SK-N-SH (cell line): ENCODE measurements around the gene MPPED2. TPM values are rescaled to one million over a fixed set of nuclear protein-coding genes. Genes with fewer than 3 reads are reported as not detected.

Source experiments
- CTCF ChIA-PET: fragments of 300-600, 350-600 bp; formaldehyde crosslinking; extraction: SDS; loops from one replicate; lab custom pipeline; 2021; lab: Yijun Ruan, JAX
- POLR2A ChIA-PET: fragments of 350-600 bp; sonication (Branson Sonifier 250); formaldehyde crosslinking; extraction: SDS; loops from one replicate; lab custom pipeline; 2020; ENCODE audit warnings: antibody characterized with exemption, inconsistent platforms; lab: Yijun Ruan, JAX
- DNase-seq: peaks from one replicate; pipeline ENCODE4 v3.0.0; 2012
- H2AFZ ChIP-seq: fragments of 200-600 bp; sonication (generic); 2 replicates; pipeline ENCODE4 v1.8.1; 2016; ENCODE audit warnings: antibody characterized with exemption, mild to moderate bottlenecking, low read depth
- H3F3A ChIP-seq: fragments of 200-600 bp; sonication (generic); replicated peaks from 2 replicates; pipeline ENCODE3; 2016; ENCODE audit warnings: antibody characterized with exemption, mild to moderate bottlenecking; ENCODE audit not compliant: insufficient read depth
- H3K27ac ChIP-seq, 2 experiments: fragments of 200-500 bp in 1 of 2; fragments of 200-600 bp in 1 of 2; sonication (Bioruptor generic) in 1 of 2; sonication (generic), shearing (Covaris generic) in 1 of 2; 2 replicates each; pipeline versions ENCODE4 v1.5.1 to v1.6.1; 2014 to 2016; ENCODE audit warnings: low read depth in 2 of 2, inconsistent platforms in 1 of 2, low read length in 1 of 2, mild to moderate bottlenecking in 1 of 2, mixed read lengths in 1 of 2
- H3K27me3 ChIP-seq: fragments of 200-600 bp; sonication (generic), shearing (Covaris generic); 2 replicates; pipeline ENCODE4 v1.6.1; 2016; ENCODE audit warnings: mixed run types; ENCODE audit not compliant: insufficient read depth
- H3K36me3 ChIP-seq, 2 experiments: fragments of 200-500 bp in 1 of 2; fragments of 200-600 bp in 1 of 2; sonication (Bioruptor generic) in 1 of 2; sonication (generic) in 1 of 2; replicated peaks in 1 of 2; 2 replicates each; pipeline versions ENCODE3 to v1.5.1; 2014 to 2016; ENCODE audit warnings: low read length in 1 of 2, mild to moderate bottlenecking in 1 of 2; ENCODE audit not compliant: insufficient read depth in 2 of 2, control insufficient read depth in 1 of 2
- H3K4me1 ChIP-seq, 2 experiments: fragments of 200-500 bp in 1 of 2; fragments of 200-600 bp in 1 of 2; sonication (Bioruptor generic) in 1 of 2; sonication (generic), shearing (Covaris generic) in 1 of 2; 2 replicates each; pipeline versions ENCODE4 v1.5.1 to v1.6.1; 2014 to 2016; ENCODE audit warnings: low read depth in 1 of 2, low read length in 1 of 2, mixed run types in 1 of 2; ENCODE audit not compliant: insufficient read depth in 2 of 2, control insufficient read depth in 1 of 2
- H3K4me2 ChIP-seq: fragments of 200-600 bp; sonication (generic), shearing (Covaris generic); 2 replicates; pipeline ENCODE4 v1.6.1; 2017; ENCODE audit warnings: mixed run types
- H3K4me3 ChIP-seq, 2 experiments: fragments of 200-500 bp in 1 of 2; fragments of 200-600 bp in 1 of 2; sonication (Bioruptor generic) in 1 of 2; sonication (generic), shearing (Covaris generic) in 1 of 2; 2 replicates each; pipeline versions ENCODE4 v1.5.1 to v1.8.1; 2014 to 2016; ENCODE audit warnings: low read depth in 2 of 2, inconsistent platforms in 1 of 2, low read length in 1 of 2, mild to moderate bottlenecking in 1 of 2, mixed read lengths in 1 of 2, moderate library complexity in 1 of 2
- H3K79me2 ChIP-seq: fragments of 200-600 bp; sonication (generic); 2 replicates; pipeline ENCODE4 v1.8.1; 2017; ENCODE audit warnings: mild to moderate bottlenecking; ENCODE audit not compliant: insufficient read depth
- H3K9ac ChIP-seq: fragments of 200-600 bp; sonication (generic); 2 replicates; pipeline ENCODE4 v1.6.1; 2017; ENCODE audit warnings: mixed run types
- H3K9me2 ChIP-seq: fragments of 200-600 bp; sonication (generic); 2 replicates; pipeline ENCODE4 v1.6.1; 2017; ENCODE audit warnings: mixed run types
- H3K9me3 ChIP-seq: fragments of 200-600 bp; sonication (generic); 2 replicates; pipeline ENCODE4 v1.6.1; 2017; ENCODE audit warnings: mixed run types, mild to moderate bottlenecking, moderate library complexity
- H4K20me1 ChIP-seq: fragments of 200-600 bp; sonication (generic); 2 replicates; pipeline ENCODE4 v1.6.1; 2017; ENCODE audit warnings: mild to moderate bottlenecking, mixed run types; ENCODE audit not compliant: insufficient read depth
- ELF1 ChIP-seq: IDR thresholded peaks from 2 replicates; pipeline ENCODE4 v1.4.0; 2012
- FOSL2 ChIP-seq: IDR thresholded peaks from 2 replicates; pipeline ENCODE4 v1.4.0; 2012; ENCODE audit warnings: low read depth, mild to moderate bottlenecking, moderate library complexity, borderline replicate concordance
- FOXJ3 ChIP-seq: sonication (generic); formaldehyde crosslinking; IDR thresholded peaks from 2 replicates; pipeline ENCODE4 v1.5.1; 2020; ENCODE audit warnings: mild to moderate bottlenecking, missing genetic modification reagents
- FOXM1 ChIP-seq: IDR thresholded peaks from 2 replicates; pipeline ENCODE4 v1.4.0; 2012; ENCODE audit warnings: low read depth, mild to moderate bottlenecking
- GABPA ChIP-seq: IDR thresholded peaks from 2 replicates; pipeline ENCODE4 v1.4.0; 2012; ENCODE audit warnings: low read depth, mild to moderate bottlenecking
- MEF2A ChIP-seq: IDR thresholded peaks from 2 replicates; pipeline ENCODE4 v1.4.0; 2012; ENCODE audit warnings: low read depth, borderline replicate concordance
- MXI1 ChIP-seq: IDR thresholded peaks from 2 replicates; pipeline ENCODE4 v1.6.1; 2012; ENCODE audit warnings: mild to moderate bottlenecking, low read depth, low read length, improper control_type of control experiment
- NFIC ChIP-seq: IDR thresholded peaks from 2 replicates; pipeline ENCODE4 v1.4.0; 2012; ENCODE audit warnings: borderline replicate concordance
- NRF1 ChIP-seq: IDR thresholded peaks from 2 replicates; pipeline ENCODE4 v1.6.1; 2012; ENCODE audit warnings: low read depth, mild to moderate bottlenecking, low read length
- REST ChIP-seq: IDR thresholded peaks from 2 replicates; pipeline ENCODE4 v1.6.1; 2012; ENCODE audit warnings: mild to moderate bottlenecking, low read depth, low read length, moderate library complexity
- RXRA ChIP-seq: IDR thresholded peaks from 2 replicates; pipeline ENCODE4 v1.4.0; 2012; ENCODE audit warnings: low read depth, mild to moderate bottlenecking, borderline replicate concordance
- SMC3 ChIP-seq: IDR thresholded peaks from 2 replicates; pipeline ENCODE4 v1.6.1; 2012; ENCODE audit warnings: low read depth, low read length, improper control_type of control experiment
- TAF1 ChIP-seq: IDR thresholded peaks from 2 replicates; pipeline ENCODE4 v1.6.1; 2012; ENCODE audit warnings: low read depth, mild to moderate bottlenecking, low read length, moderate library complexity, borderline replicate concordance
- TEAD4 ChIP-seq: IDR thresholded peaks from 2 replicates; pipeline ENCODE4 v1.4.0; 2012; ENCODE audit warnings: mild to moderate bottlenecking, borderline replicate concordance; ENCODE audit not compliant: insufficient read depth
- WGBS: methylation state at CpG from one replicate; pipeline ENCODE4 v1.1.6; 2017; ENCODE audit warnings: low lambda C conversion rate; 5-methylcytosine and 5-hydroxymethylcytosine counted together
- polyA plus RNA-seq, 3 experiments: library from polyadenylated mRNA; depleted of rRNA; stranded (reverse); fragments of >200 nt; gene quantifications; 2 replicates each; pipeline ENCODE4 v1.2.3, GENCODE V29; 2012
- TF ChIP-seq, protein P1 (sequence below): fragments of 150-350 bp; IDR thresholded peaks from 2 replicates; pipeline ENCODE4 v1.6.1; 2017; ENCODE audit warnings: antibody characterized with exemption, low read length, low read depth, borderline replicate concordance
- TF ChIP-seq, protein P2 (sequence below): IDR thresholded peaks from 2 replicates; pipeline ENCODE4 v1.4.0; 2012; ENCODE audit warnings: low read depth, borderline replicate concordance

The MPPED2 gene
- polyA plus RNA-seq, 1 of the 3 experiments (the other 2 are of a cell fraction) = 0.05 TPM

DNA sequence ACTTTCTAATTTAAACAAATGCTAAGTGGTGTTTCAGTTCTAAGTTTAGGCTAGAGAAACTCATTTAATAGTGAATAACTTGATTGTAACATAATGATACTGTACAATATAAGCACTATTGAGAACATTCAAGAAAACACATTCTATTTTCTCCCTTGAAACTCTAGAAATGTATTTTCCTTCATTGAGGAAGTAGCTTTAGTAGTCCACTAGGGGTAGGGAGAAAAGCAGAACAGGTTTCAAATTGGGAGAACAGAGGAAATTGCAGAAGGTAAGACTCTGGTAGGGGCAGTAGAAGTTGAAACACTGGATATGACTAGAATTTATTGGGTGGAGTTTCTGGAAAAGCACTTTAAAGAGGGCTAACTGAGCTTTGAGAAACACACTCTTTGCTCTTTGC, 31.6 kb upstream of the MPPED2 start:
- Histone ChIP-seq H3K36me3 (no peaks in the 10 kb centered on the region), H3K27ac (no peak overlapping the region), H3K9me3 (no peaks in the 10 kb centered on the region), H3K79me2 (no peaks in the 10 kb centered on the region), H3F3A (no peaks in the 10 kb centered on the region), H2AFZ (no peak overlapping the region), H3K9me2 (no peaks in the 10 kb centered on the region), H3K4me3 (no peak overlapping the region), H3K9ac (no peak overlapping the region)
- POLR2A ChIA-PET = no interaction called here
- TF ChIP-seq, protein P1, sequence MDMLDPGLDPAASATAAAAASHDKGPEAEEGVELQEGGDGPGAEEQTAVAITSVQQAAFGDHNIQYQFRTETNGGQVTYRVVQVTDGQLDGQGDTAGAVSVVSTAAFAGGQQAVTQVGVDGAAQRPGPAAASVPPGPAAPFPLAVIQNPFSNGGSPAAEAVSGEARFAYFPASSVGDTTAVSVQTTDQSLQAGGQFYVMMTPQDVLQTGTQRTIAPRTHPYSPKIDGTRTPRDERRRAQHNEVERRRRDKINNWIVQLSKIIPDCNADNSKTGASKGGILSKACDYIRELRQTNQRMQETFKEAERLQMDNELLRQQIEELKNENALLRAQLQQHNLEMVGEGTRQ = no peak
- TF ChIP-seq TEAD4 = no peak
- TF ChIP-seq NRF1 = no peak
- no peak for TF ChIP-seq MEF2A
- no peak for TF ChIP-seq NFIC
- no peak for TF ChIP-seq FOXJ3 (CRISPR knock-in tag)
- no peak for TF ChIP-seq SMC3
- no peak for TF ChIP-seq REST
- TF ChIP-seq FOXM1 = no peak
- TF ChIP-seq ELF1 = no peak
- no peak for TF ChIP-seq GABPA
- no peak for TF ChIP-seq MXI1
- TF ChIP-seq, all 33 proteins: peak for 0
- Histone ChIP-seq H3K4me2 (no peak overlapping the region), H4K20me1 (no peaks in the 10 kb centered on the region), H3K4me1 (no peaks in the 10 kb centered on the region), H3K27me3 (no peaks in the 10 kb centered on the region)
- no peak for DNase-seq
- CTCF ChIA-PET = interaction anchor here (0.6 to 1.5 kb wide), 3 partner anchors 10 to 33 kb away, joined by 3 to 4 read pairs (median 3); no protein-coding TSS in a partner anchor

GRCh38 chr11:30610628-30611027, 24.5 kb upstream of the MPPED2 start:
- Histone ChIP-seq H3K4me1 (no peaks in the 10 kb centered on the region), H3K4me2 (no peak overlapping the region), H3K27ac (no peak overlapping the region), H3K9me2 (no peaks in the 10 kb centered on the region), H3K9me3 (no peaks in the 10 kb centered on the region), H3F3A (no peaks in the 10 kb centered on the region), H3K9ac (no peak overlapping the region), H3K27me3 (no peaks in the 10 kb centered on the region), H4K20me1 (no peaks in the 10 kb centered on the region), H3K36me3 (no peaks in the 10 kb centered on the region), H2AFZ (no peak overlapping the region), H3K79me2 (no peaks in the 10 kb centered on the region), H3K4me3 (no peak overlapping the region)
- WGBS = 40% methylated on average over 3 of the region's 3 CpGs
- TF ChIP-seq RXRA (no peak), TAF1 (no peak), MEF2A (no peak), FOSL2 (no peak), TEAD4 (no peak)
- TF ChIP-seq, protein P2, sequence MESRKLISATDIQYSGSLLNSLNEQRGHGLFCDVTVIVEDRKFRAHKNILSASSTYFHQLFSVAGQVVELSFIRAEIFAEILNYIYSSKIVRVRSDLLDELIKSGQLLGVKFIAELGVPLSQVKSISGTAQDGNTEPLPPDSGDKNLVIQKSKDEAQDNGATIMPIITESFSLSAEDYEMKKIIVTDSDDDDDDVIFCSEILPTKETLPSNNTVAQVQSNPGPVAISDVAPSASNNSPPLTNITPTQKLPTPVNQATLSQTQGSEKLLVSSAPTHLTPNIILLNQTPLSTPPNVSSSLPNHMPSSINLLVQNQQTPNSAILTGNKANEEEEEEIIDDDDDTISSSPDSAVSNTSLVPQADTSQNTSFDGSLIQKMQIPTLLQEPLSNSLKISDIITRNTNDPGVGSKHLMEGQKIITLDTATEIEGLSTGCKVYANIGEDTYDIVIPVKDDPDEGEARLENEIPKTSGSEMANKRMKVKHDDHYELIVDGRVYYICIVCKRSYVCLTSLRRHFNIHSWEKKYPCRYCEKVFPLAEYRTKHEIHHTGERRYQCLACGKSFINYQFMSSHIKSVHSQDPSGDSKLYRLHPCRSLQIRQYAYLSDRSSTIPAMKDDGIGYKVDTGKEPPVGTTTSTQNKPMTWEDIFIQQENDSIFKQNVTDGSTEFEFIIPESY = no peak
- DNase-seq = no peak
- ChIA-PET POLR2A (no interaction called here), CTCF (no interaction called here)
